ENCODE results near the gene NSDHL.

DNA sequence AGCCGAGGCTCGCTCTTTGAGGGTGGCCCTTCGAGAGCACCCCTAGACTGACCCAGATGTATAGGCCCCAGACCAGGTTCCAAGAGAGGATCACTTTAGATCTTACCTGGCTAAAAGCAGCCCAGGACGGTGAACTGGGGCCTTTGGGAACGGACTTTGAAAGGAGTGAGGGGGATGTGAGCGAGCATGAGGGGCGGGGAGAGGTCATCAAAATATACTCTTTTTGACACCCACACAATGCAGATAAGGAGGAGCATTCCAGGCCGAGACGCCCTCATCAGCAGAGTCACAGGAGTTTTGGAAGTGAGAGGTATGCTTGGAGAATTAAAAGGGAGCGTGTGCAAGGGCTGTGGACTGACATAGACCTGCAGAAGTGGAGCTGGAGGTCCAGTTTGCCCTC, 528 bp downstream of the NSDHL start:
- TF ChIP-seq BACH2 (CRISPR knock-in tag; IDR thresholded peaks at IDR 0.05; ENCODE audit: borderline replicate concordance), result no peak
- TF ChIP-seq ZNF565 (CRISPR knock-in tag; conservative IDR thresholded peaks at IDR 0.05; ENCODE audit: low read depth), result no peak
- TF ChIP-seq, protein P1, sequence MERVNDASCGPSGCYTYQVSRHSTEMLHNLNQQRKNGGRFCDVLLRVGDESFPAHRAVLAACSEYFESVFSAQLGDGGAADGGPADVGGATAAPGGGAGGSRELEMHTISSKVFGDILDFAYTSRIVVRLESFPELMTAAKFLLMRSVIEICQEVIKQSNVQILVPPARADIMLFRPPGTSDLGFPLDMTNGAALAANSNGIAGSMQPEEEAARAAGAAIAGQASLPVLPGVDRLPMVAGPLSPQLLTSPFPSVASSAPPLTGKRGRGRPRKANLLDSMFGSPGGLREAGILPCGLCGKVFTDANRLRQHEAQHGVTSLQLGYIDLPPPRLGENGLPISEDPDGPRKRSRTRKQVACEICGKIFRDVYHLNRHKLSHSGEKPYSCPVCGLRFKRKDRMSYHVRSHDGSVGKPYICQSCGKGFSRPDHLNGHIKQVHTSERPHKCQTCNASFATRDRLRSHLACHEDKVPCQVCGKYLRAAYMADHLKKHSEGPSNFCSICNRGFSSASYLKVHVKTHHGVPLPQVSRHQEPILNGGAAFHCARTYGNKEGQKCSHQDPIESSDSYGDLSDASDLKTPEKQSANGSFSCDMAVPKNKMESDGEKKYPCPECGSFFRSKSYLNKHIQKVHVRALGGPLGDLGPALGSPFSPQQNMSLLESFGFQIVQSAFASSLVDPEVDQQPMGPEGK (CRISPR knock-in tag; IDR thresholded peaks at IDR 0.05; ENCODE audit: borderline replicate concordance), result no peak
- no peak for TF ChIP-seq ZNF70 (CRISPR knock-in tag; IDR thresholded peaks at IDR 0.05)
- no peak for TF ChIP-seq RARB (CRISPR knock-in tag; IDR thresholded peaks at IDR 0.05)
- no peak for TF ChIP-seq ZFP3 (CRISPR knock-in tag; IDR thresholded peaks at IDR 0.05)

All from SK-N-SH treated with all-trans-retinoic acid at 6 μM for 48 hours (cell line).